ENCODE results near the gene ARHGEF35. TPM values are rescaled to one million over a fixed set of nuclear protein-coding genes. Genes with fewer than 3 reads are reported as not detected.

Gene ARHGEF35
- polyA plus RNA-seq, 2 of the 4 experiments (the other 2 are of a cell fraction), result 0.94 to 1.3 TPM

GRCh38 chr7:144148224-144148827 lies 47.3 kb downstream of the ARHGEF35 start:
- H3K4me2 ChIP-seq, result no peak overlapping the region
- TF ChIP-seq RNF2 (IDR thresholded peaks at IDR 0.05; ENCODE audit: borderline replicate concordance, low read depth) (no peak), HES2 (IDR thresholded peaks at IDR 0.05) (no peak), JUNB (IDR thresholded peaks at IDR 0.05) (no peak), CBX8 (IDR thresholded peaks at IDR 0.05) (no peak), REST (IDR thresholded peaks at IDR 0.05) (no peak), FOXS1 (CRISPR knock-in tag; IDR thresholded peaks at IDR 0.05) (no peak), ESRRA (IDR thresholded peaks at IDR 0.05; ENCODE audit: borderline replicate concordance, low read length) (no peak), KDM5A (IDR thresholded peaks at IDR 0.05) (no peak), RFX5 (IDR thresholded peaks at IDR 0.05) (no peak), ZNF302 (CRISPR knock-in tag; IDR thresholded peaks at IDR 0.05) (no peak), RAD21 (conservative IDR thresholded peaks at IDR 0.05 in 1 of 2, IDR thresholded peaks at IDR 0.05 in 1 of 2) (no peak), HMGXB4 (CRISPR knock-in tag; IDR thresholded peaks at IDR 0.05; ENCODE audit: borderline replicate concordance) (no peak), BHLHE40 (IDR thresholded peaks at IDR 0.05; ENCODE audit: low read depth, low read length) (no peak), E2F6 (IDR thresholded peaks at IDR 0.05; ENCODE audit: borderline replicate concordance, low read depth) (no peak), NFE2L2 (conservative IDR thresholded peaks at IDR 0.05; ENCODE audit: low read length) (no peak)
- ATAC-seq (no peak), DNase-seq (ENCODE audit: low read depth in 1 of 2, low spot score in 1 of 2) (no peak), FAIRE-seq (no peak)
- POLR2A ChIA-PET, result no interaction called here
- CTCF ChIA-PET, result interaction anchor here (0.7 kb wide), 1 partner anchor 20 kb away, joined by 3 read pairs; no protein-coding TSS in a partner anchor
- WGBS (ENCODE audit: missing lambda C conversion rate), result 20% methylated on average over 2 of the region's 2 CpGs
- no peak overlapping the region for H3K4me3 ChIP-seq
- H3K27ac ChIP-seq, result no peak overlapping the region
- no peaks in the 10 kb centered on the region for H3K4me1 ChIP-seq
- peaks cover 7% of the 10 kb centered on the region; the same call in 1 of the 3 replicates for H3K9me3 ChIP-seq

- WGBS (ENCODE audit: missing lambda C conversion rate), result 19% methylated on average over 3 of the region's 3 CpGs
- CTCF ChIA-PET, result no interaction called here
- TF ChIP-seq PHF8 (IDR thresholded peaks at IDR 0.05; ENCODE audit: borderline replicate concordance, low read depth) (no peak), GATA3 (IDR thresholded peaks at IDR 0.05; ENCODE audit: borderline replicate concordance) (no peak), KDM1A (IDR thresholded peaks at IDR 0.05; ENCODE audit: low read depth) (no peak)
- ATAC-seq (no peak), FAIRE-seq (no peak), DNase-seq (ENCODE audit: low read depth in 1 of 2, low spot score in 1 of 2) (no peak)
- Histone ChIP-seq H3K9me3 (peaks cover 7% of the 10 kb centered on the region; the same call in 1 of the 3 replicates), H3K4me1 (no peaks in the 10 kb centered on the region), H3K27ac (no peak overlapping the region), H3K4me2 (no peak overlapping the region), H3K4me3 (no peak overlapping the region)
- POLR2A ChIA-PET, result no interaction called here
Observed at GRCh38 chr7:144144426-144144825, 51.2 kb downstream of the ARHGEF35 start.
